DMS53 (cell line): ENCODE data around the gene SMG1.
"Not testable (repeated sequence)": the region's sequence is repeated elsewhere in the genome, so short reads cannot be mapped to it uniquely, and the experiment has no call there.

Experiments used
- DNase-seq: peaks from one replicate; lab custom pipeline; 2025; lab: John Stamatoyannopoulos, UW

SMG1 gene

GRCh38 chr16:18933501-18933900 is 7.3 kb upstream of the SMG1 start:
- no peak for DNase-seq

GRCh38 chr16:18932243-18932987 is 6.2 kb upstream of the SMG1 start:
- DNase-seq: no peak

GRCh38 chr16:18931756-18932155 is 5.5 kb upstream of the SMG1 start:
- DNase-seq: no peak

- not testable (repeated sequence) for DNase-seq
Measured at GRCh38 chr16:18930095-18930494, 3.9 kb upstream of the SMG1 start.

GRCh38 chr16:18928073-18928472 is 1.9 kb upstream of the SMG1 start:
- not testable (repeated sequence) for DNase-seq

- DNase-seq: peak; percentile 79
Measured at GRCh38 chr16:18925215-18925985, 808 bp downstream of the SMG1 start.

GRCh38 chr16:18923935-18924334 is 2.3 kb downstream of the SMG1 start:
- not testable (repeated sequence) for DNase-seq

- not testable (repeated sequence) for DNase-seq
Measured at GRCh38 chr16:18923124-18923523, 3.1 kb downstream of the SMG1 start.

GRCh38 chr16:18909585-18909984 is 16.6 kb downstream of the SMG1 start:
- not testable (repeated sequence) for DNase-seq

- not testable (repeated sequence) for DNase-seq
Measured at GRCh38 chr16:18908716-18909115, 17.5 kb downstream of the SMG1 start.

- DNase-seq: not testable (repeated sequence)
Measured at GRCh38 chr16:18902778-18903177, 23.4 kb downstream of the SMG1 start.

- DNase-seq: not testable (repeated sequence)
Measured at GRCh38 chr16:18902044-18902443, 24.2 kb downstream of the SMG1 start.

GRCh38 chr16:18901194-18901593 is 25.0 kb downstream of the SMG1 start:
- DNase-seq: not testable (repeated sequence)

GRCh38 chr16:18884456-18884855 is 41.8 kb downstream of the SMG1 start:
- not testable (repeated sequence) for DNase-seq

- DNase-seq: not testable (repeated sequence)
Measured at GRCh38 chr16:18877734-18878133, 48.5 kb downstream of the SMG1 start.

GRCh38 chr16:18877259-18877658 is 48.9 kb downstream of the SMG1 start:
- DNase-seq: not testable (repeated sequence)

GRCh38 chr16:18876301-18876700 is 49.9 kb downstream of the SMG1 start:
- not testable (repeated sequence) for DNase-seq

- not testable (repeated sequence) for DNase-seq
Measured at GRCh38 chr16:18869043-18869771, 57.0 kb downstream of the SMG1 start.

GRCh38 chr16:18866277-18866823 is 59.9 kb downstream of the SMG1 start:
- DNase-seq: not testable (repeated sequence)

- not testable (repeated sequence) for DNase-seq
Measured at GRCh38 chr16:18862891-18863290, 63.3 kb downstream of the SMG1 start.

- DNase-seq: no peak
Measured at GRCh38 chr16:18855196-18855595, 71.0 kb downstream of the SMG1 start.

GRCh38 chr16:18853694-18854093 is 72.5 kb downstream of the SMG1 start:
- DNase-seq: no peak
